Activated CD8-positive, alpha-beta memory T cell treated with anti-CD3 and anti-CD28 coated beads, Interleukin-2, amount 50 U/mL, for 48 hours (primary cell): ENCODE results near the gene CCNY.
"Not testable (repeated sequence)": the region's sequence is repeated elsewhere in the genome, so short reads cannot be mapped to it uniquely, and the experiment has no call there.

Experiments used
- DNase-seq: peaks from one replicate; pipeline ENCODE4 v3.0.0-alpha.2; 2020

Gene CCNY

GRCh38 chr10:35493196-35494118, 157.1 kb downstream of the CCNY start:
- no peak for DNase-seq

GRCh38 chr10:35495521-35496119, 159.3 kb downstream of the CCNY start:
- no peak for DNase-seq

- no peak for DNase-seq
Observed at GRCh38 chr10:35497909-35498308, 161.6 kb downstream of the CCNY start.

GRCh38 chr10:35498693-35499092, 162.4 kb downstream of the CCNY start:
- no peak for DNase-seq

GRCh38 chr10:35501923-35502322, 165.6 kb downstream of the CCNY start:
- DNase-seq = no peak

- no peak for DNase-seq
Observed at GRCh38 chr10:35502692-35503091, 166.4 kb downstream of the CCNY start.

GRCh38 chr10:35503578-35503977, 167.3 kb downstream of the CCNY start:
- DNase-seq = no peak

- DNase-seq = no peak
Observed at GRCh38 chr10:35504132-35504531, 167.8 kb downstream of the CCNY start.

GRCh38 chr10:35505241-35505873, 169.0 kb downstream of the CCNY start:
- no peak for DNase-seq

GRCh38 chr10:35506741-35507140, 170.4 kb downstream of the CCNY start:
- no peak for DNase-seq

- no peak for DNase-seq
Observed at GRCh38 chr10:35507519-35508109, 171.3 kb downstream of the CCNY start.

- no peak for DNase-seq
Observed at GRCh38 chr10:35508647-35509046, 172.3 kb downstream of the CCNY start.

- no peak for DNase-seq
Observed at GRCh38 chr10:35510891-35511290, 174.6 kb downstream of the CCNY start.

- no peak for DNase-seq
Observed at GRCh38 chr10:35511647-35512046, 175.3 kb downstream of the CCNY start.

GRCh38 chr10:35516102-35516670, 179.9 kb downstream of the CCNY start:
- no peak for DNase-seq

- DNase-seq = no peak
Observed at GRCh38 chr10:35517431-35518181, 181.3 kb downstream of the CCNY start.

- DNase-seq = not testable (repeated sequence)
Observed at GRCh38 chr10:35518187-35518586, 181.9 kb downstream of the CCNY start.

GRCh38 chr10:35520996-35521395, 184.7 kb downstream of the CCNY start:
- no peak for DNase-seq

- no peak for DNase-seq
Observed at GRCh38 chr10:35523670-35524225, 187.4 kb downstream of the CCNY start.

- DNase-seq = no peak
Observed at GRCh38 chr10:35526746-35527145, 190.4 kb downstream of the CCNY start.

GRCh38 chr10:35532141-35532540, 195.8 kb downstream of the CCNY start:
- DNase-seq = no peak

- DNase-seq = no peak
Observed at GRCh38 chr10:35533565-35533964, 197.3 kb downstream of the CCNY start.
